ENCODE results near the gene NR1I3. TPM values are rescaled to one million over a fixed set of nuclear protein-coding genes. Genes with fewer than 3 reads are reported as not detected.
A peak's percentile ranks its signal among the peaks of the same experiment; 100 is the strongest.

NR1I3 gene
- total and polyA plus RNA-seq, 2 of the 13 experiments (the other 11 are each of a cell fraction or from before 2014, with no cell fraction given), result 0.62 to 0.95 TPM

DNA sequence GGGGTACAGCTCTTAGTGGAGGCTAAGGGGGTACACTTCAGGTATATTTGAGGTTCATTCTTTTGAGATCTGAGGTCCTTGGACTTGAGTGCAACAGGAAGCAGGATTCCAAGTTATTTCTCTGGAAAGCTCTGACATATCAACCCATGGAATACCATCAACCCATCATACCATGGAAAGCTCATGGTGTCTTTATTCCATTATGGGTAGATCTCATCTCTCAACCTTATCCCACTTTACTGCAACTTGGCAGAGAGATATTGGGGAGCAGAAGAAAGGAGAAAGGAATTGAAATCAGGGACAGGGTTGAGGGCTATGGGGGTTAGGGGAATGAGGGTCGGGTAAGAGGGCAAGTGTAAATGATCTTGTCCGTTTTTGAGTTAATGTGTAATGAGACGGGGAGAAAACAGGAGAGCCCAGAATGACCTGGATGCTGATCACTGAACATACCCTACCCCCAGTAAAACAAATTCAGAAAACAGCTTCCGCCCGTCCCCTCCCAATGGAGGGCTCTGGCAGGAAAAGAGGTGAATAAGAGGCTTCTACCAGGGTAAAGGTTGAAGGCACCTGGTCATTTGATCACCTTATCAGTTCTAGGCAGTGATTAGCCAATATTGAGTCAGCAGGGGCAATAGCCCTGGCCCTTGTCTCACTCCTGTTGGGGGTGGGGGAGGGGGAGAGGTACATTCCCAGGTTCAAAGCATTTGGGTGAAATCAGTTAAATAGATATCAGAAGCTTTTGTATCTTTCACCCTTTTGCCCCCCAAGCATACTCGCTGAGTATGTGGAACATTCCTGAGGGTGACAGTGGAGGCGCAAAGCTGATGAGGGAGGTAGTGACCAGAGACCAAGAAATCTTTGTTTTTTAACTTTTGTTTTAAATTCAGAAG is 14.0 kb downstream of the NR1I3 start:
- DNase-seq (ENCODE audit: low spot score), result peak; percentile 99
- H3K79me2 ChIP-seq (ENCODE audit: insufficient read depth, low read length), result peaks cover 32% of the 10 kb centered on the region
- H3K4me3 ChIP-seq (replicated peaks in 1 of 3; ENCODE audit: insufficient read depth in 1 of 3, low read depth in 2 of 3, low read length in 3 of 3), result peak overlapping the region; percentile 79 to 88 (median 82)
- BruUV-seq (replicated peaks), result no TSS peak
- H3K4me1 ChIP-seq (ENCODE audit: insufficient read depth, low read length), result peaks cover 63% of the 10 kb centered on the region
- peak; percentile 71 for ATAC-seq
- ChIA-PET POLR2A (interaction anchor here (0.6 to 12.5 kb wide), 21 partner anchors 8 to 216 kb away, joined by 3 to 357 read pairs (median 8); partner anchors contain the start of genes ADAMTS4, B4GALT3, DEDD and FCER1G), CTCF (ENCODE audit: low intra/inter-chr PET ratio, low total read pairs) (interaction anchor here (2.0 kb wide), 1 partner anchor 14 kb away, joined by 22 read pairs; no protein-coding TSS in a partner anchor)
- H2AFZ ChIP-seq (ENCODE audit: low read length), result no peak overlapping the region
- H4K20me1 ChIP-seq (ENCODE audit: insufficient read depth, low read length), result peaks cover 11% of the 10 kb centered on the region
- H3K36me3 ChIP-seq (replicated peaks in 1 of 2; ENCODE audit: control insufficient read depth in 1 of 2, insufficient read depth in 2 of 2, low read length in 2 of 2), result peaks cover 10 to 28% of the 10 kb centered on the region in 2 experiments
- peak; percentile 95 for FAIRE-seq
- intact Hi-C loops (cut with micrococcal nuclease; ENCODE audit: unreplicated experiment) (loop anchor here (2.0 kb wide), 1 partner anchor 21 kb away; the partner anchor contains the start of gene NDUFS2), in situ Hi-C loops (cut with HindIII; ENCODE audit: extremely low pct_ligation_motif_present, low pct_unique_long_range_greater_than_20kb) (loop anchor here (10.0 kb wide), 1 partner anchor 161 kb away; no protein-coding TSS in a partner anchor)
- peak overlapping the region; percentile 99 for H3K27ac ChIP-seq (ENCODE audit: extremely low read length, insufficient read depth, low read length)
- no peaks in the 10 kb centered on the region; a peak in 1 of 5 replicates for H3K27me3 ChIP-seq (ENCODE audit: control insufficient read depth in 1 of 2, insufficient read depth in 2 of 2, low read length in 2 of 2)
- peak overlapping the region; percentile 87 for H3K4me2 ChIP-seq (ENCODE audit: low read depth, low read length)
- H3K9ac ChIP-seq (ENCODE audit: insufficient read depth, low read depth, low read length), result peak overlapping the region; percentile 96
- WGBS (ENCODE audit: low lambda C conversion rate), result 3% methylated on average over 7 of the region's 7 CpGs
- no peaks in the 10 kb centered on the region for H3K9me3 ChIP-seq (ENCODE audit: low read length)
- TF ChIP-seq ZNF225 (CRISPR knock-in tag; IDR thresholded peaks at IDR 0.05) (no peak), ZNF567 (CRISPR knock-in tag; IDR thresholded peaks at IDR 0.05; ENCODE audit: borderline replicate concordance) (no peak), ZHX2 (IDR thresholded peaks at IDR 0.05; ENCODE audit: low read depth) (no peak), ZHX2 (CRISPR knock-in tag; IDR thresholded peaks at IDR 0.05; ENCODE audit: borderline replicate concordance) (0 out of 2 replicates have a peak, but pooled peaks have one; percentile 53), ASH2L (IDR thresholded peaks at IDR 0.05; ENCODE audit: insufficient read length, low read depth, low read length) (peak; percentile 93), ZFY (CRISPR knock-in tag; IDR thresholded peaks at IDR 0.05) (no peak), ZFP90 (CRISPR knock-in tag; IDR thresholded peaks at IDR 0.05; ENCODE audit: borderline replicate concordance) (peak; percentile 71; the same call in 1 of the 2 replicates), ARHGAP35 (CRISPR knock-in tag; IDR thresholded peaks at IDR 0.05; ENCODE audit: borderline replicate concordance) (no peak), KLF15 (CRISPR knock-in tag; IDR thresholded peaks at IDR 0.05; ENCODE audit: borderline replicate concordance) (no peak), ZNF264 (CRISPR knock-in tag; IDR thresholded peaks at IDR 0.05) (peak; percentile 51; the same call in 1 of the 2 replicates), ZNF605 (CRISPR knock-in tag; IDR thresholded peaks at IDR 0.05) (peak; percentile 81; the same call in 1 of the 2 replicates), MIER3 (CRISPR knock-in tag; IDR thresholded peaks at IDR 0.05; ENCODE audit: borderline replicate concordance) (peak; percentile 88; the same call in 1 of the 2 replicates), BORCS8-MEF2B (CRISPR knock-in tag; IDR thresholded peaks at IDR 0.05) (no peak), SIN3B (IDR thresholded peaks at IDR 0.05; ENCODE audit: low read length) (no peak), ZIK1 (CRISPR knock-in tag; IDR thresholded peaks at IDR 0.05; ENCODE audit: borderline replicate concordance, low read depth) (no peak)
- TF ChIP-seq, protein P1, sequence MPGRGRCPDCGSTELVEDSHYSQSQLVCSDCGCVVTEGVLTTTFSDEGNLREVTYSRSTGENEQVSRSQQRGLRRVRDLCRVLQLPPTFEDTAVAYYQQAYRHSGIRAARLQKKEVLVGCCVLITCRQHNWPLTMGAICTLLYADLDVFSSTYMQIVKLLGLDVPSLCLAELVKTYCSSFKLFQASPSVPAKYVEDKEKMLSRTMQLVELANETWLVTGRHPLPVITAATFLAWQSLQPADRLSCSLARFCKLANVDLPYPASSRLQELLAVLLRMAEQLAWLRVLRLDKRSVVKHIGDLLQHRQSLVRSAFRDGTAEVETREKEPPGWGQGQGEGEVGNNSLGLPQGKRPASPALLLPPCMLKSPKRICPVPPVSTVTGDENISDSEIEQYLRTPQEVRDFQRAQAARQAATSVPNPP (CRISPR knock-in tag; IDR thresholded peaks at IDR 0.05), result 0 out of 2 replicates have a peak, but pooled peaks have one; percentile 8
